AG04450 (cell line): ENCODE data around the gene CEMIP2. TPM values are rescaled to one million over a fixed set of nuclear protein-coding genes. Genes with fewer than 3 reads are reported as not detected.

Experiments
- CTCF ChIA-PET: fragments of 300-600, 350-600 bp; formaldehyde crosslinking; extraction: SDS; loops from one replicate; lab custom pipeline; 2022; ENCODE audit warnings: antibody characterized with exemption, inconsistent platforms; lab: Charles Lee
- POLR2A ChIA-PET: fragments of 350-600 bp; formaldehyde crosslinking; extraction: SDS; loops from one replicate; lab custom pipeline; 2021; ENCODE audit warnings: antibody characterized with exemption, inconsistent platforms; lab: Yijun Ruan, JAX
- DNase-seq: peaks from one replicate; pipeline ENCODE4 v3.0.0-alpha.2; 2011; ENCODE audit warnings: low read depth, low spot score
- H3K27ac ChIP-seq: one replicate; pipeline ENCODE4 v1.5.1; 2012; ENCODE audit warnings: low read depth, low read length, control low read depth
- H3K27me3 ChIP-seq: one replicate; pipeline ENCODE4 v1.6.0; 2012; ENCODE audit warnings: low read length; ENCODE audit not compliant: control insufficient read depth, insufficient read depth
- H3K4me3 ChIP-seq: 2 replicates; pipeline ENCODE4 v1.5.1; 2011; ENCODE audit warnings: mild to moderate bottlenecking, low read depth, low read length, control low read depth
- H3K9me3 ChIP-seq: 2 replicates; pipeline ENCODE4 v1.5.1; 2012; ENCODE audit warnings: low read length; ENCODE audit not compliant: control insufficient read depth, insufficient read depth
- CTCF ChIP-seq: IDR thresholded peaks from 2 replicates; pipeline ENCODE4 v1.5.1; 2011; ENCODE audit warnings: low read depth, low read length, control low read depth, inconsistent platforms
- polyA plus RNA-seq: library from polyadenylated mRNA; depleted of rRNA; stranded (reverse); fragments of >200 nt; gene quantifications from 2 replicates; pipeline ENCODE4 v1.2.3, GENCODE V29; 2011

The CEMIP2 gene
- polyA plus RNA-seq, 1 experiment, result 54.4 TPM

DNA sequence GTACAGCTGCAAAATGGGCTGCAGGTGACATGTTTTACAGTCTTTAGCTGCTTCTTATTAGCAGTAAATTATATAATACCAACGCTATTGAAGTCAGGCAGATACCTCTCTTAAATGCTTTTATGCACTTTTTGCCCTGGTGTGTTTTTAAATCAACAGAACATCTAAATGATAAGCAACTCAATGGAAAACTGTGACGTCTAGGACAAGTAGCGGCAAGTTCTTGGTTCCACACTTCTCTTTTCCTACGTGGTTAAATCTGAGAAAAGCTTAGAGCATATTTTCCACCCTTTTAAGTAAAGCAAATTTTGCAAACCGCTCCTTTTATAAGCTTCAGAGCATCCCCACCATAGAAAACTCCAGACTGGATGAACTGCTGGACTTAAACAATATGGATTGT, 58.1 kb downstream of the CEMIP2 start:
- no peak overlapping the region for H3K4me3 ChIP-seq
- no peaks in the 10 kb centered on the region for H3K9me3 ChIP-seq
- no peak for DNase-seq
- no peak overlapping the region for H3K27ac ChIP-seq
- CTCF ChIA-PET, result interaction anchor here (0.5 to 1.8 kb wide), 3 partner anchors 16 to 109 kb away, joined by 3 to 8 read pairs (median 3); no protein-coding TSS in a partner anchor
- POLR2A ChIA-PET, result interaction anchor here (0.6 kb wide), 1 partner anchor 9 kb away, joined by 9 read pairs; no protein-coding TSS in a partner anchor
- no peaks in the 10 kb centered on the region for H3K27me3 ChIP-seq
- TF ChIP-seq CTCF, result no peak

DNA sequence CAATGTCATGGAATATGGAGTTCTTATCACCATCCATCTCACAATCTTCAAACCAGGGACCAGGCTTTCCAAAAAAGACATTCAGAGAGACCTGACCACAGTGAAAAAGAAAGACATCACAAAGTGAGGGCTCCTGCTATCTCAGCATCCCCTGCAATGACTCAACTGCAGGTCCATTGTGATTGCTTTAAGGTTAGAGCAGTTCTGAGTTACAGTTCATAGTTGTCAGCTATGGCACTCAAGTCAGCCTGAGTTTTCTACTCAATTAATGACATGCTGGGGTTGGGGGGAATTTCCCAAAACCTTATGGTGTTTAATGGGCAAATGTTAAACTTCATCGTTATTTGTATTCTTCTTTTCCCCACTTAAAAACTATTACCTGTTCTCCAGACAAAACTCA, 58.9 kb downstream of the CEMIP2 start:
- ChIA-PET POLR2A (no interaction called here), CTCF (interaction anchor here (1.8 to 3.1 kb wide), 2 partner anchors 8 to 105 kb away, joined by 8 to 16 read pairs; no protein-coding TSS in a partner anchor)

DNA sequence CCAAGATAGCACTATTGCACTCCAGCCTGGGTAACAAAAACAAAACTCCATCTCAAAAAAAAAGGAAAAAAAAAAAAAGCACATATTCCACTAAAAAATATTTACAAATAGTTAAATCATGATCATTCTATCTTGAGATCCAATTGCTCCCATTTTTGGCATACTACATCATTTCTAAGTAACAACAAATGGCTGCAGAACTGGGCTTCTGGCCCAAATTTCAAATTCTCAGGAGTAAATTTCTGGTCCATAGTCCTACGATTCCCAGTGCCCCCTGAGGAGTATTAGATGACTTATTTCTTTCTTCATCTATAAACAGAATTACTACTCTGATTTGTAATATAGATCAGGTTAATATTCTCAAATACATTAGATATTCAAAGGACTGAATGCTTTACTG, 62.1 kb downstream of the CEMIP2 start:
- Histone ChIP-seq H3K27me3 (no peaks in the 10 kb centered on the region), H3K4me3 (no peak overlapping the region), H3K9me3 (no peaks in the 10 kb centered on the region), H3K27ac (no peak overlapping the region)
- POLR2A ChIA-PET, result no interaction called here
- no peak for TF ChIP-seq CTCF
- DNase-seq, result no peak
- CTCF ChIA-PET, result interaction anchor here (0.7 to 3.1 kb wide), 3 partner anchors 9 to 161 kb away, joined by 3 to 16 read pairs (median 3); no protein-coding TSS in a partner anchor

More for the DNA sequence above, 58.9 kb downstream of the CEMIP2 start:
- no peaks in the 10 kb centered on the region for H3K9me3 ChIP-seq
- H3K4me3 ChIP-seq, result no peak overlapping the region
- no peak for TF ChIP-seq CTCF
- no peak for DNase-seq
- H3K27ac ChIP-seq, result no peak overlapping the region
- no peaks in the 10 kb centered on the region for H3K27me3 ChIP-seq

DNA sequence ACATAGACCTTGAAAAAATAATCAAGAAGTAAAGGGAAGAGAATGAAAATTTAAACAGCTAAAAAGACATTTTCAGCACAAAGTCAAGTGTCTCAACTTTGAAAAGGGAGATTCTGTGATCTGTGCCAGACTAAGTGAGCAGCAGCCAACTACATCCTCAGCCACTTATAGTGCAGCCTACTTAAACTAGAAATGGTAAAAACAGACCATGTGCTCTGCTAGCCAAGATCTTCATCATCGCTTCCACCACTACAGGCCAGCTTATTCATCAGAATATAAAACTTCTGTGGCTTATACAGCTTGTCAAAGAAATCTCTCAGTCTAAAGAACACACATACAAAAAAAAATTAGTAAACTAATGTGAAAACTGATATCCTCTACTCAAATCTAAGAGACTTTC, 63.5 kb downstream of the CEMIP2 start:
- DNase-seq, result no peak

More for the DNA sequence above, 63.5 kb downstream of the CEMIP2 start:
- Histone ChIP-seq H3K27me3 (no peaks in the 10 kb centered on the region), H3K9me3 (no peaks in the 10 kb centered on the region), H3K4me3 (no peak overlapping the region), H3K27ac (no peak overlapping the region)
- CTCF ChIA-PET, result interaction anchor here (0.7 to 2.3 kb wide), 5 partner anchors 12 to 100 kb away, joined by 3 to 8 read pairs (median 3); no protein-coding TSS in a partner anchor
- TF ChIP-seq CTCF, result no peak
- POLR2A ChIA-PET, result no interaction called here
